Panc1 (cell line): ENCODE results near the gene TMEM201. TPM values are rescaled to one million over a fixed set of nuclear protein-coding genes. Genes with fewer than 3 reads are reported as not detected.

Experiments
- ATAC-seq: fragments of 200-7000 bp; cut with Tn5 transposase; 2 replicates; pipeline ENCODE4 v1.9.1; 2020; ENCODE audit warnings: mild to moderate bottlenecking, moderate library complexity
- BruUV-seq: library from RNA; stranded (reverse); fragments of 400-500 nt; replicated peaks from 2 replicates; lab custom pipeline; 2021; lab: Mats Ljungman, UMichigan
- CTCF ChIA-PET: fragments of 300-600 bp; sonication (Branson Sonifier 250); formaldehyde crosslinking; loops from one replicate; lab custom pipeline; 2022; ENCODE audit warnings: antibody characterized with exemption; lab: Charles Lee
- POLR2A ChIA-PET: fragments of 300-600 bp; sonication (Branson Sonifier 250); formaldehyde crosslinking; loops from one replicate; lab custom pipeline; 2022; ENCODE audit warnings: antibody characterized with exemption; lab: Charles Lee
- DNase-seq: peaks from one replicate; pipeline ENCODE4 v3.0.0-alpha.2; 2010; ENCODE audit warnings: low read depth, low spot score
- H3K27ac ChIP-seq: 2 replicates; pipeline ENCODE4 v1.5.1; 2011; ENCODE audit warnings: mild to moderate bottlenecking, low read length, inconsistent platforms
- H3K27me3 ChIP-seq: fragments of 200-500 bp; sonication (Bioruptor generic); 2 replicates; pipeline ENCODE4 v1.6.0; 2014; ENCODE audit warnings: low read length, inconsistent platforms; ENCODE audit not compliant: control insufficient read depth, insufficient read depth
- H3K36me3 ChIP-seq: fragments of 200-500 bp; sonication (Bioruptor generic); 2 replicates; pipeline ENCODE4 v1.5.1; 2014; ENCODE audit warnings: inconsistent platforms, mild to moderate bottlenecking, low read length, moderate library complexity; ENCODE audit not compliant: control insufficient read depth, insufficient read depth
- H3K4me1 ChIP-seq: 2 replicates; pipeline ENCODE4 v1.5.1; 2011; ENCODE audit warnings: inconsistent platforms, mild to moderate bottlenecking, low read length, moderate library complexity; ENCODE audit not compliant: control insufficient read depth, insufficient read depth
- H3K4me3 ChIP-seq, 2 experiments: 2 replicates each; pipeline ENCODE4 v1.5.1; 2011 to 2012; ENCODE audit warnings: low read depth in 2 of 2, low read length in 2 of 2, mild to moderate bottlenecking in 2 of 2, inconsistent platforms in 1 of 2, moderate library complexity in 1 of 2
- H3K9me3 ChIP-seq: fragments of 200-500 bp; sonication (Bioruptor generic); 2 replicates; pipeline ENCODE4 v1.5.1; 2014; ENCODE audit warnings: low read depth, mild to moderate bottlenecking, inconsistent platforms, low read length, moderate library complexity; ENCODE audit not compliant: control insufficient read depth, insufficient read depth
- CTCF ChIP-seq: fragments of 450-650 bp; IDR thresholded peaks from 2 replicates; pipeline ENCODE4 v1.5.1; 2017; ENCODE audit warnings: mild to moderate bottlenecking
- POLR2AphosphoS5 ChIP-seq: IDR thresholded peaks from 2 replicates; pipeline ENCODE4 v1.6.1; 2012; ENCODE audit warnings: mild to moderate bottlenecking, low read depth, low read length, moderate library complexity
- REST ChIP-seq, 2 experiments: IDR thresholded peaks; 2 replicates each; pipeline ENCODE4 v1.6.1; 2011 to 2012; ENCODE audit warnings: low read depth in 2 of 2, control low read depth in 1 of 2, low read length in 1 of 2, mild to moderate bottlenecking in 1 of 2, moderate library complexity in 1 of 2; ENCODE audit not compliant: insufficient read depth in 1 of 2
- SIN3A ChIP-seq: IDR thresholded peaks from 2 replicates; pipeline ENCODE4 v1.6.1; 2012; ENCODE audit warnings: low read depth, mild to moderate bottlenecking, low read length, moderate library complexity, borderline replicate concordance; ENCODE audit not compliant: insufficient read depth
- TCF7L2 ChIP-seq: IDR thresholded peaks from 2 replicates; pipeline ENCODE4 v1.6.1; 2011; ENCODE audit warnings: mild to moderate bottlenecking, low read depth, low read length, inconsistent platforms
- in situ Hi-C: cut with HindIII; loops from 2 replicates; pipeline ENCODE4 v1.10.0; 2016; ENCODE audit warnings: low sequenced_read_pairs, low pct_unique_long_range_greater_than_20kb
- intact Hi-C: fragments of 100-400 bp; cut with micrococcal nuclease; formaldehyde crosslinking; loops from one replicate; pipeline ENCODE4 v1.10.0; 2022; ENCODE audit not compliant: unreplicated experiment
- total RNA-seq: library from RNA; stranded (reverse); gene quantifications from one replicate; pipeline ENCODE4 v1.2.1, GENCODE V29; 2021; ENCODE audit not compliant: unreplicated experiment

Gene TMEM201
- total RNA-seq, 1 experiment from 2014 or later, result 26.5 TPM

GRCh38 chr1:9603307-9603706, 14.6 kb downstream of the TMEM201 start:
- intact Hi-C loops, result no loop called here
- POLR2A ChIA-PET, result no interaction called here
- H3K36me3 ChIP-seq, result no peaks in the 10 kb centered on the region
- no peak overlapping the region for H3K4me3 ChIP-seq
- H3K27me3 ChIP-seq, result no peaks in the 10 kb centered on the region
- CTCF ChIA-PET, result interaction anchor here (0.6 to 0.7 kb wide), 3 partner anchors 15 to 1125 kb away, joined by 3 to 4 read pairs (median 3); no protein-coding TSS in a partner anchor
- ATAC-seq (no peak), DNase-seq (no peak)
- no peaks in the 10 kb centered on the region for H3K4me1 ChIP-seq
- TF ChIP-seq REST (IDR thresholded peaks at IDR 0.05; ENCODE audit: insufficient read depth in 1 of 2, low read depth in 2 of 2, low read length in 1 of 2), result no peak
- TF ChIP-seq SIN3A, result no peak
- TF ChIP-seq TCF7L2, result no peak
- no peak for TF ChIP-seq POLR2AphosphoS5
- TF ChIP-seq CTCF, result no peak
- no peaks in the 10 kb centered on the region for H3K9me3 ChIP-seq
- BruUV-seq, result no TSS peak
- in situ Hi-C loops, result no loop called here
- no peak overlapping the region for H3K27ac ChIP-seq

- no peaks in the 10 kb centered on the region for H3K9me3 ChIP-seq
- ATAC-seq (no peak), DNase-seq (no peak)
- no peak overlapping the region for H3K4me3 ChIP-seq
- no TSS peak for BruUV-seq
- H3K27ac ChIP-seq, result no peak overlapping the region
- no peaks in the 10 kb centered on the region for H3K27me3 ChIP-seq
- in situ Hi-C loops, result no loop called here
- intact Hi-C loops, result no loop called here
- H3K36me3 ChIP-seq, result no peaks in the 10 kb centered on the region
- TF ChIP-seq CTCF (no peak), REST (IDR thresholded peaks at IDR 0.05; ENCODE audit: insufficient read depth in 1 of 2, low read depth in 2 of 2, low read length in 1 of 2) (no peak), POLR2AphosphoS5 (no peak), TCF7L2 (no peak), SIN3A (no peak)
- ChIA-PET POLR2A (no interaction called here), CTCF (no interaction called here)
- H3K4me1 ChIP-seq, result no peaks in the 10 kb centered on the region
Measured at GRCh38 chr1:9603766-9604753, 15.3 kb downstream of the TMEM201 start.
